Right lung (tissue), 10 donors: Measurements from ENCODE around the gene NBL1. TPM values are rescaled to one million over a fixed set of nuclear protein-coding genes. Genes with fewer than 3 reads are reported as not detected.

Source experiments
- DNase-seq, 2 donors: peaks; one replicate each; pipeline ENCODE4 v3.0.0-alpha.2; 2013
- long read RNA-seq, 8 donors: transcript quantifications; one replicate each; lab custom pipeline, GENCODE V29; 2026
- polyA plus RNA-seq, 5 donors: library from polyadenylated mRNA; unstranded; fragments of 120-200 nt; gene quantifications; one replicate each; pipeline versions ENCODE4 v1.2.1 to v1.2.3, GENCODE V29; 2013; ENCODE audit warnings: inconsistent platforms in 1 of 5, low replicate concordance in 1 of 5; ENCODE audit not compliant: insufficient read length in 5 of 5, insufficient read depth in 1 of 5

The NBL1 gene, protein sequence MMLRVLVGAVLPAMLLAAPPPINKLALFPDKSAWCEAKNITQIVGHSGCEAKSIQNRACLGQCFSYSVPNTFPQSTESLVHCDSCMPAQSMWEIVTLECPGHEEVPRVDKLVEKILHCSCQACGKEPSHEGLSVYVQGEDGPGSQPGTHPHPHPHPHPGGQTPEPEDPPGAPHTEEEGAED
- 100 to 1,000 TPM in 2 of 5 donors, 10 to 100 TPM in 3; 62.9 to 103 (median 92.8) TPM for polyA plus RNA-seq
- long read RNA-seq, donor 1, transcript NBL1-202 (4 exons, 2,172 nt) = major isoform, 32 of 37 reads
- long read RNA-seq, donor 1, partial matches to known transcripts = 5 of 37 reads
- long read RNA-seq, donor 1, other reads (novel, unspliced or antisense) = 0 of 37 reads
- long read RNA-seq, donor 2, transcript NBL1-202 (4 exons, 2,172 nt) = major isoform, 23 of 23 reads
- long read RNA-seq, donor 2, partial matches to known transcripts = 0 of 23 reads
- long read RNA-seq, donor 2, other reads (novel, unspliced or antisense) = 0 of 23 reads
- long read RNA-seq, donor 3, transcript NBL1-202 (4 exons, 2,172 nt) = major isoform, 15 of 15 reads
- long read RNA-seq, donor 3, partial matches to known transcripts = 0 of 15 reads
- long read RNA-seq, donor 3, other reads (novel, unspliced or antisense) = 0 of 15 reads
- long read RNA-seq, donor 4, transcript NBL1-202 (4 exons, 2,172 nt) = major isoform, 11 of 17 reads
- long read RNA-seq, donor 4, partial matches to known transcripts = 6 of 17 reads
- long read RNA-seq, donor 4, other reads (novel, unspliced or antisense) = 0 of 17 reads
- long read RNA-seq, donor 5, transcript NBL1-202 (4 exons, 2,172 nt) = major isoform, 11 of 11 reads
- long read RNA-seq, donor 5, partial matches to known transcripts = 0 of 11 reads
- long read RNA-seq, donor 5, other reads (novel, unspliced or antisense) = 0 of 11 reads
- long read RNA-seq, donor 6, transcript NBL1-202 (4 exons, 2,172 nt) = major isoform, 38 of 38 reads
- long read RNA-seq, donor 6, partial matches to known transcripts = 0 of 38 reads
- long read RNA-seq, donor 6, other reads (novel, unspliced or antisense) = 0 of 38 reads
- long read RNA-seq, donor 7, transcript NBL1-202 (4 exons, 2,172 nt) = major isoform, 23 of 23 reads
- long read RNA-seq, donor 7, partial matches to known transcripts = 0 of 23 reads
- long read RNA-seq, donor 7, other reads (novel, unspliced or antisense) = 0 of 23 reads
- long read RNA-seq, donor 8, transcript NBL1-202 (4 exons, 2,172 nt) = major isoform, 10 of 37 reads
- long read RNA-seq, donor 8, partial matches to known transcripts = 27 of 37 reads
- long read RNA-seq, donor 8, other reads (novel, unspliced or antisense) = 0 of 37 reads

DNA sequence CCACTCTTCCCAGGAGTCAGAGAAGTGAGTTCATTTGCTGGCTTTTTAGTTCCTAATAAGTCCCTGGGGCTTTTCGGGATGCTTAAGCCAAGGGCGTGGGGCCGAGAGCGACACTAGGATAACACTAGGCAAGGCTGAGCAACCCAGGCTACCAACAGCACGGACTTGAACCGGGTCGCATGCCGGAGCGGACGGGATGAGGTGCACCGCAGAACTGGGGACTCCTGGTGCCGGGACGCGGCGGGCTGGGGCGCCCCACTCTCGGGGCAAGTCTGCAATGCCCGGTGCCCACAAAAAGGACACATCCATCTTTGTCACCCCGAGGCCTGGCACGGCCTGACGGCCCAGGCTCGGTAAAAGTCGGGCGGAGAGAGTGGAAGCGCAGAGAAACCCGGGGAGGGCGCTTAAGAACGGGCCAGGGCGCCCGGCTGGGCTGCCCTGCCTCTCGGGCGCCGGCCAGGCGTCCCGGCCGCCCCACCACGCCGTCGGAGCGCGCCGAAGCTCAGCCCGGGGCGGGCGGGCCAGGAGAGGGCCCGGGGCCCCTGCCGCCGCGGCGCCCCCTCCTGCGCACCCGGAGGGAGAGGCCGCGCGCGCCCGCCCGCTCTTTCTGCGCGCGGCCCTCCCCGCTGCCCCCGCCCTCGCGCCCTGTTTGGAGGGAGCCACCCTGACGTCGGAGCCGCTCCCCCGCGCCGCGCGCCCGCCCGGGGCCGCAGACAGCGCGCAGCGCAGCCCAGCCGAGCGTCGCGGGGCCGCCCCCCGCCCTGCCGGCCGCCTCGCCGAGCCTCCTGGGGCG lies at the start of gene NBL1:
TSS of gene NBL1 (plus strand) at position 710 of the 793 bp plus-strand sequence. CDS start 10,720 bp downstream, outside the sequence.
- peak; percentile 76 to 82 for DNase-seq

DNA sequence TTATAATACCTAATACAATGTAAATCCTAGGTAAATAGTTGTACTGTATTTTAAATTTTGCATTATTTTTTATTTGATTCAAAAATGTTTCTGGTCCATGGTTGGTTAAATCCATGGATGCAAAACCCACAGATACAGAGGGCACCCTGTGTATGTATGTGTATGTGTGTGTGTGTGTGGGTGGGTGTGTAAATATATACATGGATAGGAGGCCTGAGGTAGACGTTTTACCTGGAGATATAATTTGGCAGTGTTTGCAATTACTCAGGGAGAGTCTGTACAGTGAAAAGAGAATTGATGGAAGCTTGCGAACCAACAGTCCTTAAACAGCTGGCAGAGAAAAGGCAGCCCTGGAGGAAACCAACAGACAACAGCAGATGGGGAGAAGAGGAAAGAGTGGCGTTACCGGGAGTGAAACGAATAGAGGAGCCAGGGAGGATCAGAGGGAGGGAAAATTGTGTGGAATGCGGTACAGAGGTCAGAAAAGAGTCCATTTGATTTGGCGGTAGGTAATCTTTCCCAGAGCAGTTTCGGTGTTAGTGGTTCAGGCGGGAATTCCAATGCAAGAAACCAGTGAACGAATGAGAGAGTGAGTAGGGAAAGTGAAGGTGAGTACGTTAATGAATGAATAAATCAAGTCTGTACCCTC lies 47.9 kb upstream of the NBL1 start:
- no peak for DNase-seq

DNA sequence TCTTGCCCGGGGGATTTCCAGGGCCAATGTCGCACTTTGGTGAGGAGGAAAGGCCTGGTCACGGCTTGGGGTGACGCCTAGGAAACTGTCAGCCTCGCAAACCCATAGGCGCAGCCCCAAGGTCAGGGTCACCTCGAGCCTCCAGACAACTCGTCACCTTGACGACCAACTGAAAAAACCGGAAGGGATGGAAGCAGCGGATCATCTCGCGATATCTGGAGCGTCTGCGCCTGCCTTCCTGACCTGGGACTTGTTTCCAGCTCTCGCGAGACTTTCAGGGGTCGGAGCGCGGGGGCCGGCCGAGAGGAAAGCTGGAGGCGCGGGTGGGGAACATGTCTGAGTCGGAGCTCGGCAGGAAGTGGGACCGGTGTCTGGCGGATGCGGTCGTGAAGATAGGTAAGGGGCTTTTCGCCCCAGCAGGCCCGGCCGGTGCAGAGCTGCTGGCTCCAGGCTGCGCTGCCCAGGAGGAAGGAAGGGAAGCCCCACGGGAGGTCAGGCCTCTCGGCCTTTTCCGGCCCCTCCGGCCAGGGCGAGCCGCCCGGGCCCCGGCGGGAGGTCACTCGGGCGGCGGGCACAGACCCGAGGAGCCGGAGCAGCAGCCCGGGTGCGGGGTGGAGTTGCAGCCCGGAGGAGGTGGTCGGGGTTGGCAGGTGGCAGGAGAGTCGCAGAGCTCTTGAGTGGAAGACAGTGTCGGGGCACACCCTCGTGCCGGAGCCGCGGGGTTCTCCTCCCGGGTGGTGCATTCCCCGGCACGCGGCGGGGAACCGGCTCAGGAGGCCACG lies 47.2 kb upstream of the NBL1 start:
- DNase-seq = peak; percentile 96 to 97

DNA sequence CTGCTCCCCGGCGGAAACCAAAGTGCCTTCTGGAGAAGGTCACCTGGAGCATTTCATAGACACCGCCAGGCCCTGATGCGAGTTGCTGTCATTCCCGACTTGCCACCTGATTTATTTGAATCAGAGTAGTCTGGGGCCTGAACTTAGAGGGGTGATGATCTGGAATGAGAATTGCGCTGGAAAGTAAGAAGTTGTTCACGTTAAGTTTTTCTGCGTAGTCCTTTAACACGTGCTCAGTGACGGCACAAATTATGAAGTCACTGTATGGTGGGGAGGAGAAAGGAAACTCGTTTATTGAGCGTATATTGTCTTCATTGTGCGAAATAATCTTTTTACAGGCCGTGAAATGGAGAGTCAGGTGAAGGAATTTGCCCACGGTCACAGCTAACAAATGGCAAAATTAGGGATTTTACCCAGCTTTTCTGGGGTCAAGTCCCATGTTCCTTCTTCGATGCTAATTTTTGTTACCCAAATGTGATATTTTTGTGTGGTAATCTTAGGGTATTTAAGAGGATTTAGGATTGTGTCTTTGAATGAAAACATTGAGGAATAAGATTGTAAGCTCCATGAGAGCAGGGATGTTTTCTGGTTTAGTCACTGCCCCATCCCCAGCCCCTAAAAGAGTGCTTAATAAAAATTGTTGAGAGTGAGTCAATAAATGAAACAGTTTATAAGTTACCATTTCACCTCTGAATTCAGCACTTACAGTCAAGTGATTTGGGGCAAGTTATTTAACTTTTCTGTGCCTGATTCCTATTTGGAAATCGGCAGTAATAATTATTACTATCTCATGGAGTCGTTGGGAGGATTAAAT lies 46.4 kb upstream of the NBL1 start:
- peak; percentile 45 to 46 for DNase-seq

DNA sequence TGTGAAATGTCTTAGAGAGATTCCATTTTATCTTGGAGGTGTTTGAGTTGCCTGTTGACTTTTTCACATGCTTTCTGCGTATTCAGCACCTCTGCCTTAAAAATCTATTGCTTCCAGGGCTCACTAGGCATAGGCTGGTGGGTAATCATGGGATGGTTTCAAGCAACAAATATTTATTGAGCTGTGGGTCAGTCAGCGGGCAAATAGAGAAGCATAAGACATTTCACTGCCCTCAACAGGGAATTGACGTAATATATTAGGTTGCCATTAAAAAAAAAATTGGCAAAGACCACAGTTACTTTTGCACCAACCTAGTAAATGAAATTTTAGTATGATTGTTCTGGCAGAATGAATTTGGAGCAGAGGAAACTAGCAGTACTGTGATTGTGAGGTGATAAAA lies 44.3 kb upstream of the NBL1 start:
- no peak for DNase-seq

DNA sequence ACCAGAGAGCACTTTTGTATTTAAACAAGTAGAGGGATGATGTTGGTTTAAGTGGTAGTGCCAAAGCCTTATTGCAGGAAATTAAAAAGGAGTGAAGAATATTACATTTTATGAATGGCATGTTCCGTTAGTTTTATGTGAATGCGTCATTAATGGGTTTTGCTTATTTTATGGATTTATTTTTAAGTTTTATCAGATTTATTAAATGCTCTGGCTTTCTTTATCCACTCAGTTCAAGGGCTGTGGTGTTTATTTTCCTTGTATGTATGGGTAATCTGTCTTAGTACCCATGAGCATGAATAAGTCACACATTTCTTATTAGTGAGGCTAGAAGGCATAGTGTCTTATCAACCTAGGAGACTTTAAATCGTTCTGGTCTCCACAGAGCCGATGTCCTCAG lies 41.6 kb upstream of the NBL1 start:
- no peak for DNase-seq

DNA sequence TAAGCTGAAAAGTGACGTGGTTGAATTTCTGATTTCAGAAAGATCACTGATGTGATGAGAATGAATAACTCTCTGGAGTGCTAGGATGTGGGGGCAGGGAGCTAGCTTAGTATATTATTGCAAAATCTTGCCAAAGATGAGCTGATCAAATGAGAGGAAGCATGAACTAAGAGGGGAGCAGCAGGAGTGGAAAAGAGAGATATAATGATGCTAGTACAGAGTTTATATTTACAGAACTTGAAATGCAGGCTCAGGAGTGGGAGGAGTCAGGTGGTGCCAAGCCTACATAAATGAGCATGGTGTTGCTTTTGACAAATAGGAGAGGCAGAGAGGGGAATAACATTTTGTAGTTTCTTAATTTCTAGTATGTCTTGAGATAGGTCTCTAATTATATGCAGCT lies 38.1 kb upstream of the NBL1 start:
- no peak for DNase-seq

DNA sequence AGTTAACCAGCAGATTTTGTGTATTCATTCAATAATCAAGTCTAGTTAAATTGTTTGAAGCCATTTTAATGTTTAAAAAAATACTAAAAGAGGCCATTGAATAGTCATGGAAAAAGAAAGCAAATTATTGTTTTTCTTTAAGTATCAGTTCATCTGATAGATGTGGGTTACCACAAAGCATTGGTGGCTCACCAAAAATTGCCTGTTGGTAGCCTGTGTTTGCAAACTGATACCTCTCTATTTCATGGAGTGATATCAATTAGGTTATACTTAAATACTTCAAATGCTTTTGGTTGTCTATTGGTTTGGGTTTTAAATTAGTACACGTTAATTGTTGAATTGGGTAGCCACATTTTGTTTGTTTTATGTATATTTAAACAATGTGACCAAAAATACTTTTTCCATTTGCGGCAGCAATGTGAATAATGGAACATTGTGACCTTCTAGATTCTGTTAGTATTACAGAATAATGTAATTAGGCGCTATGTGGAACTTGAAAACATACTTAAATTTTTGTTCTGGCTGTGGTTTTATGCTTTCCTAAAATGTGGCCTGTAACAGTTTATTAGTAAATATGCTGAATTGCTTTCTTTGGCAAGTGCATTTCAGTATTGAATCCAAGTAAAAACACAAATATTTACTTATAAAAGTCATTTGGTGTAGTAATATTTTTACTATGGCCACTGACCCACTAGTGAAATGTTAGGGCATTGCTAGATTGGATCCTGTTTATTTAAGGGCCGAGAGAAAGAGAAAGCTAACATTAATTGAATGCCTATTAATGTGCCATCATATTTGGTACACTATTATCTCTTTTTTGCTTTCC lies 37.1 kb upstream of the NBL1 start:
- DNase-seq = peak; percentile 62 to 67

DNA sequence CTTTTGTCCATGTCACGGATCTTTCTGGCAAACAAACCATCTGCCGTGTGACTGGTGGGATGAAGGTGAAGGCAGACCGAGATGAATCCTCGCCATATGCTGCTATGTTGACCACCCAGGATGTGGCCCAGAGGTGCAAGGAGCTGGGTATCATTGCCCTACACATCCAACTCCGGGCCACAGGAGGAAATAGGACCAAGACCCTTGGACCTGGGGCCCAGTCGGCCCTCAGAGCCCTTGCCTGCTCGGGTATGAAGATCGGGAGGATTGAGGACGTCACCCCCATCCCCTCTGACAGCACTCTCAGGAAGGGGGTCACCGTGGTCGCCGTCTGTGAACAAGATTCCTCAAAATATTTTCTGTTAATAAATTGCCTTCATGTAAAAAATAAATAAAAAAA lies 35.9 kb upstream of the NBL1 start:
- DNase-seq = no peak

DNA sequence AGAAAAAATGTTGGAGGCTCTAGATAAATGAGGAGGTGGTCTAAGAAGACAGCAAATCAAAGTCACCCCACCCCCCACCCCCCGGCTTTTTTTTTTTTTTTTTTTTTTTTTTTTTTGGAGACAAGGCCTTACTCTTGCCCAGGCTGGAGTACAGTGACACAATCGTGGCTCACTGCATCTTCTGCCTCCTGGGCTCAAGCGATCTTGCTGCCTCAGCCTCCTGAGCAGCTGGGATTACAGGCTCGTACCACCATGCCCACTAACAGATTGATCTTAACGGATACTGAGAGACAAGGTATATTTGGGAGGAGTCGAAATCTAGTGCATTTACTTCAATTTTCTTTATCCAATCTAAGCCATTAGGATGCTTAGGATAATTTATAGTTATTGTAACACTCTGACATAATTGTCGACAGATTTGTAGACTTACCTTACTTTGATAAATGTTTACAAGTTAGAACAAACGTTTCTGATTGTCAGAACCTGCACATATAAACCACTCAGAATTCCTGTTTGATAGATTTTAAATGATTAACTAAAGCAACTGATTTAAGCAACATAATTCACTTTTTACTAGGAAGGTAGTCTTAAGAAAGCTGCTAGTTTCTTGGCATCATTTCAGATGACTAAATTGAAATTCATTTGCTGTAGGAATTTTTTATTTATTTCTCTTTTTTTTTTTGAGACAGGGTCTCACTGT lies 33.7 kb upstream of the NBL1 start:
- no peak for DNase-seq

DNA sequence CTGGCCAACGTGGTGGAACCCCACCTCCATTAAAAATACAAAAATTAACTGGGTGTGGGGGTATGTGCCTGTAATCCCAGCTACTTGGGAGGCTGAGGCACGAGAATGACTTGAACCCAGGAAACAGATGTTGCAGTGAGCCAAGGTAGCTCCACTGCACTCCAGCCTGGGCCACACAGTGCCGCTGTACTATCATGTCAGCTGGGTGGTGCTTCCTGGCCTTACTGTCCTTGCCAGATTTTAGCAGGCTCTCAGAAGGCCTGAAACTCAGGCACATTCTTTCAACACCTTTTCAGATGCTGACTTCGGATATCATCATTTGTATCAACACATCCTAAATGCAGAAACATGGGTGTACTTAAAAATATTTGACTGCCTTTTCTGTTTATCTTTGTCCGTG lies 31.6 kb upstream of the NBL1 start:
- DNase-seq = no peak

DNA sequence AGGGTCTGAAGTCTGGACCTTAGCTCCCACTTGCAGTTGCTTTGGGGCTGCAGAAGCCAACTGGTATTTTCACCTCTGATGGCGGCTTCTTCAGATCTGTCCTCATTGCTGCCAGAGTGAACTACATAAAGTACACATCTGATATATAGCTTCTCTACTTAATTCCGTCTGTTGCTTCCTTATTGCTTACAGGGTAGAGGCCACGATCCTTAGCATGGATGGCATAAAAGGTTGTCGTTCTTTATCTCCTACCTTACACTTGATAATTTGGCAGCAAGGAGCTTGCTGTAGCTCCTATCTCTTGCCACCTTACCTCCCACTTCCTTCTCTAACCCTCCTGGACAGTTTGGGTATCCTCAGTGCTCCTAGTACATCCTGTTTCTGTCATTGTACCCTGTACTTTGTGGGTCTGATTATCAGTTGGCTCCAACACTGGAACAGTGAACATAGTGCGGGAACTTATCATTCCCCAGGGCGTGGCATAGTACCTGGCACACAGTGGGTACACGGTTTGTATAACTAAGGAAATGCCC lies 30.9 kb upstream of the NBL1 start:
- DNase-seq = no peak

DNA sequence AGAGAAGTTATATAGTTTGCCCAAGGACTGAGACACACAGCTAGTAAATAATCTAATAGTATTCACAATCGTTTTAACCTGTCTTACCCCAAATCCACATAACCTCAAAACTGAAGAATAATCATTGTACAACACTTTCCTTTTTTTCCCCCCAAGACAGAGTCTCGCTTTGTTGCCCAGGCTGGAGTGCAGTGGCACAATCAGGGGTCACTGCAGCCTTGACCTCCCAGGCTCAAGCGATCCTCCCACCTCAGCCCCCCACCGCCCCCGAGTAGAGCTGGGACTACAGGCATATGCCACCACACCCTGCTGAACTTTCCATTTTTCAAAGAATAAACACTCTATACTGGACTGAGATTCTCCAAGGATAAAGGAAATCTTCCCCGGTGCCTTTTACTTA lies 28.7 kb upstream of the NBL1 start:
- no peak for DNase-seq

DNA sequence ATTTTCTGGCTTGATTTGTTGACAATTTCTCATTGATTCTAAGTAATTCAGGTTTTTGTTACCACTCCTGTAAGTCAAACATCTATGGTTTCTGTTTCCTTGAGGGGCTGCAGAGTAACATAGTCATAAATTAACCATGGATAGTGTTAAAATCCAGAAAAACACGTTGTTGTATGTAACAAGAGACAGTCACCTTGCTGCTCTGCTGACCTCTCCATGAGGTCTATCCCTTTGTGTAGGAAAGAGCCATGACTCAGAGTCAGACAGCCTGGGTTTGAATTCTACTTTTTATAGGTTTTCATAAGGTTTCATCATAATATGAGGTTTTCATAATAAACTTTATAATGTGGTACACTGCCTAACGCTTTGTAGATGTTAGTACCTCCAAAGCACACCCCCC lies 27.6 kb upstream of the NBL1 start:
- DNase-seq = no peak

DNA sequence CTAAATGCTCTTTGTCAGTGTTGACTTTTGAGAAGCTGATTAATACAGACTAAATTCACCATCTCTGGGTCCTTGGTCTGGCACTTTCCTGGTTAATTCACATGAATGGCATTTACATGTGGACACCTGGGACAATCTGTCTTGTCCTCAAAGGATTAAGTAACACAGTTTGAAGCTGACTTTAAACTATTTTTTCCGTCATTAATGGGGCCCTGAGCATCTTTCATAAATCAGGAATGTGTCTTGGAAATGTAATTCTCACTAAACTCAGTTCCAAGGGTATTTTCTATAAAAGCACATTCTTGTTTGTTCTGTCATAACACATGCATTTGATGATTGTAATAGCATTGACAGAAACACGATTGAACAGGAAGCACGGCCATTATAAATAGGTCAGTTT lies 26.7 kb upstream of the NBL1 start:
- DNase-seq = no peak

DNA sequence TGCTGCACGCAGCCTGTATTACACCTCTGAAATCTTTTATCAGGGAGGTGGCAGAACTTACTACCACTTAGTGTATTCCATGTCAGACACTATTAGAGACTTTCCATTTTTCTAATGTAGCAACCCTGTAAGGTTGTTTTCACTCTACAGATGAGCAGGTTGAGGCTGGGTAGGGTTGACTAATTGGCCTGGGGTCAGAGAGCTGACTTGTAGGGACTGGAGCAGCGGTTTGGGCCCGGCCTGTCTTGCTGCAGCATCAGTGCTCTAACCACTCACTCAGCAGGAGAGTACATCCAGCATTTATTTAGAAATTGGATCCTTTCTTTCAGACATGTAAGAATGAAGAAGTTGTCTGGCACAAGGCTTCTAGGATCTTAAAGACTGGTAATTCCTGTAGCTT lies 25.7 kb upstream of the NBL1 start:
- DNase-seq = no peak
